Measurements from ENCODE around the gene FOSL1. TPM values are rescaled to one million over a fixed set of nuclear protein-coding genes. Genes with fewer than 3 reads are reported as not detected.

Gene FOSL1
- total and polyA plus RNA-seq, 2 of the 13 experiments (the other 11 are each of a cell fraction or from before 2014, with no cell fraction given) = 4.0 to 4.1 TPM

GRCh38 chr11:65860278-65861164 is 39.7 kb downstream of the FOSL1 start, which contains the start of gene MUS81 (continued):
- TF ChIP-seq HNF1A (IDR thresholded peaks at IDR 0.05; ENCODE audit: low read depth) = no peak
- no peak; the same call in 1 of the 2 replicates for TF ChIP-seq HNF1A (CRISPR knock-in tag; IDR thresholded peaks at IDR 0.05; ENCODE audit: borderline replicate concordance)
- TF ChIP-seq RXRB (CRISPR knock-in tag; IDR thresholded peaks at IDR 0.05; ENCODE audit: borderline replicate concordance) = peak; percentile 71
- TF ChIP-seq ZNF276 (CRISPR knock-in tag; IDR thresholded peaks at IDR 0.05; ENCODE audit: low read depth) = peak; percentile 38; the same call in 1 of the 2 replicates
- no peak for TF ChIP-seq TRIM24 (CRISPR knock-in tag; IDR thresholded peaks at IDR 0.05)
- TF ChIP-seq GPN1 (CRISPR knock-in tag; IDR thresholded peaks at IDR 0.05; ENCODE audit: borderline replicate concordance) = peak; percentile 70; the same call in 1 of the 2 replicates
- 0 out of 2 replicates have a peak, but pooled peaks have one; percentile 65 for TF ChIP-seq ZSCAN12 (CRISPR knock-in tag; IDR thresholded peaks at IDR 0.05)
- TF ChIP-seq ZNF629 (CRISPR knock-in tag; conservative IDR thresholded peaks at IDR 0.05) = peak; percentile 23; the same call in 1 of the 2 replicates
- TF ChIP-seq LCORL (IDR thresholded peaks at IDR 0.05) = no peak
- TF ChIP-seq LCORL (CRISPR knock-in tag; IDR thresholded peaks at IDR 0.05) = peak; percentile 65
- TF ChIP-seq ERF (CRISPR knock-in tag; IDR thresholded peaks at IDR 0.05) = peak; percentile 85; the same call in 1 of the 2 replicates
- 0 out of 2 replicates have a peak, but pooled peaks have one; percentile 19 for TF ChIP-seq SKIL (CRISPR knock-in tag; IDR thresholded peaks at IDR 0.05; ENCODE audit: borderline replicate concordance)
- TF ChIP-seq SNAPC5 (CRISPR knock-in tag; IDR thresholded peaks at IDR 0.05; ENCODE audit: borderline replicate concordance) = no peak
- TF ChIP-seq RARG (CRISPR knock-in tag; IDR thresholded peaks at IDR 0.05; ENCODE audit: low read depth) = 0 out of 2 replicates have a peak, but pooled peaks have one; percentile 60
- peak; percentile 43; the same call in 1 of the 2 replicates for TF ChIP-seq KAT7 (CRISPR knock-in tag; IDR thresholded peaks at IDR 0.05; ENCODE audit: borderline replicate concordance)
- no peak for TF ChIP-seq ZNF513 (CRISPR knock-in tag; conservative IDR thresholded peaks at IDR 0.05)
- TF ChIP-seq ZNF576 (CRISPR knock-in tag; IDR thresholded peaks at IDR 0.05) = peak; percentile 82
- TF ChIP-seq ATF1 (CRISPR knock-in tag; IDR thresholded peaks at IDR 0.05) = peak; percentile 66
